HG02938 (cell line): ENCODE measurements around the gene PAK6.

Source experiments
- ATAC-seq: cut with Tn5 transposase; IDR thresholded peaks from one replicate; pipeline ENCODE4 v1.9.1; 2021; ENCODE audit warnings: mild to moderate bottlenecking, moderate library complexity; ENCODE audit not compliant: unreplicated experiment

Gene PAK6

DNA sequence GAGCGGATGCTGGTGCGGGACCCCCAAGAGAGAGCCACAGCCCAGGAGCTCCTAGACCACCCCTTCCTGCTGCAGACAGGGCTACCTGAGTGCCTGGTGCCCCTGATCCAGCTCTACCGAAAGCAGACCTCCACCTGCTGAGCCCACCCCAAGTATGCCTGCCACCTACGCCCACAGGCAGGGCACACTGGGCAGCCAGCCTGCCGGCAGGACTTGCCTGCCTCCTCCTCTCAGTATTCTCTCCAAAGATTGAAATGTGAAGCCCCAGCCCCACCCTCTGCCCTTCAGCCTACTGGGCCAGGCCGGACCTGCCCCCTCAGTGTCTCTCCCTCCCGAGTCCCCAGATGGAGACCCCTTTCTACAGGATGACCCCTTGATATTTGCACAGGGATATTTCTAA, 37.1 kb downstream of the PAK6 start:
- ATAC-seq, result no peak

DNA sequence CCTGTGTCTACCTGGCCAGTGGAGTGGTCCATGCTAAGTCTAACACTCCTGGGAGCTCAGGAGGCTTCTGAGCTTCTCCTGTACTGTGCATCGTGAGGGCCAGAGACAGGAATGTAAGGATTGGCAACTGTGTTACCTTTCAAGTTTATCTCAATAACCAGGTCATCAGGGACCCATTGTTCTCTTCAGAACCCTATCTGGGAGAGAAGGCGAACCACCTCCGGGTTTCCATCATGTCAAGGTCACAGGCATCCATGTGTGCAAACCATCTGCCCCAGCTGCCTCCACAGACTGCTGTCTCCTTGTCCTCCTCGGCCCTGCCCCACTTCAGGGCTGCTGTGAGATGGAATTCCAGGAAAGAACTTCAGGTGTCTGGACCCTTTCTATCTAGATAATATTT, 38.1 kb downstream of the PAK6 start:
- ATAC-seq, result no peak

DNA sequence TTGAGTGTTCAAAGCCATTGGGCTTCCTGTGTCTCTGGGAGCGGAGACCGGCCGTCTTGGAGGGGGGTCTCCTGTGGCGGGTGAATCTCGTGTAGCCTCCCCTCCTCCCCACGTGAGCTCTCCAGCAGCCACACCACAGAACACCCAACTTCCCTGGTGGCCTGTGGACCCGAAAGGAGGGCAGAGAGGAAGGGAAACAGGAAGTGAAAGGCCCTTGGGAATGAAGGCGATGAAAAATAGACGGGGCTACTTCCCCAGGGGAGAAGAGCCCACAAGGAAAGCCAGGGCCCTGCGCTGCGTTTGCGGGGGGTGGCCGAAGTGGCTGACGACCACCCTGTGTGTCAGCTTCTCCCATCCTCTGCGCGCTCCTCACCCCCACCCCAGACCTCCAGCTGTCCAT, 38.6 kb downstream of the PAK6 start:
- no peak for ATAC-seq

DNA sequence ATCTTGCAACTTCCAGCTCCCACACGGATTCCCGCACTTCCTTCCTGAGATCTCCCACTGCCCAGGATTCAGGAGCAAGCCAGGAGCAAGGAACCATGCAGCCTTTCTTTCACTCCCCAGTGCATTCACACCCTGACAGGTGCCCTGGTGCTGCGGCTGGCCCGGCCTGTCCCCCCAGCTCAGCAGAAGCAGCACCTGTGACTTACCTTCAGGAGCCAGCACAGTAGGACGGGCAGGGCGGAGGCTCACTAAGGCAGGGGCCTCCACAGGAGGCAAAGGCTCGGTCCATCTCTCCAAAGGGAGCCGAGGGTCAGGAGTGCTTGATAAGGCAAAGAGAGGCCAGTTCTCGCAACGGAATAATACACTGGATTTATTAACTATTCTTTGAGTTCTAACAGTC, 39.2 kb downstream of the PAK6 start:
- ATAC-seq, result no peak

DNA sequence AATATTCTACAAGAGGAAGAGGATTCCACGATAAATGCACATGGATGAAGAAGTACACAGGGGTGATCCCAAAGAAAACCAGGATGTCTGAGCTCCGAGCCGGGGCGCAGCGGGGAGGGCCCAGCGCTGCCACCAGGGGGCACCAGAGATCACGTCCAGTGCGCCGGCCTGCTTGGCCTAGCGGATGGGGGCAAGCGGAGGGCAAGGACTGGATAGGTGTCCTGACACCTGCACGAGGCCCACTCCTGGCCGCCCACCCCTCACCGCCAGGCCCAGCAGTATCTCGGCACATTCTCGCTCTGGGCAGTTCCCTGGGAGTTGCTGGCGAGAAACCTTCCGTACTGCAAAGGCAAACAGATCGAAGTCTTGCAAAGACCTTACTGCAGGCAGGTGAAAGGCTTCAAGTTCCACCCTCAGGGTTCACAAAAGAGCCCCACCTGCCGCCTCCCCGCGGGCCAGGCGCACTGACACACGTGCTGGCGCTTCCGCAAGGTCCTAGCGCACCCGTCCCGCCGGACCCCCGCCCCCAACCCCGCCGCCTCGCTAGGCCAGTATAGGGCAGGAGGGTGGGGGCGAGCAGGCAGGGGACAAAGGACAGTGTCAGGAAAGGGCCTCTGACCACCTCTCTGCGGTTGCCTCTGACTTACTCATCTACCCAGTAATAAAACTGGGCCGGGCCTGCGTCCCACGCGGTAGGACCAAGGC, 40.7 kb downstream of the PAK6 start:
- ATAC-seq, result no peak

DNA sequence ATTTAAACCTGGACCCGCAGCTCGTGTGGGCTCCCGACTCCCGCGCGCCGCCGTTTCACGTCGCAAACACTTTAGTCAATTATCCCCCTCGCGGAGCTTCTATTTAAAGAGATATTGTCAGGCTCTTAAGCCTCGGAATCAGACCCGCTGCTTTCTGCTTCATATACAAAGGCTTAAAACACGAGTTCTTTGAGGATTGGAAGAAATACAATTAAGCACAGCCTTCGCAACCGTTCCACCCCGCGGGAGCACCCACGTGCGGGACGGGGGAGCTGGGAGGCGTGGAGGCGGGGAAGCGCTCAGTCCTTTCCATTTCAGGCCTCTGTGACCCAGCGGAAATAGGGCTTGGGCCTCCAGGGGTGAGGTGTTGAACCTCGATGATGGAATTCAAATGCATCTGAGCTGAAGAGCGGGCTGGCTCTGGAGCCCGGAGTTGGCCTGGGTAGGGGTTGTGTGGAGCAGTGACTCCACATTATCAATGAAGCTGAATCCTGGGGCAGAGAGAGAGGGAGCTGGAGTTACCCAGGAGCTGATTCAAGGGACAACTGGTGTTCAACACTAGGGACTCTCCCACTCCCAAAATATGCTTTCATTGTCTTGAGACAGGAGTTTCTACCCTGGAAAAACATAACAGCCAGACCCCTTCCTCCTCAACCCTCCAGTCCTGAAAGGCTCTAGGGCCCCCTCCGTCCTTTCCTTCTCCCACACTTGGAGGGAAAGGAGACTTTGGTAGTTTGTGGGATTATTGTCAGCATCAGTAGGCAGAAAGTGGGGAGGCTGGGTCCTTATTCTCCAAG, 41.6 kb downstream of the PAK6 start:
- ATAC-seq, result no peak

DNA sequence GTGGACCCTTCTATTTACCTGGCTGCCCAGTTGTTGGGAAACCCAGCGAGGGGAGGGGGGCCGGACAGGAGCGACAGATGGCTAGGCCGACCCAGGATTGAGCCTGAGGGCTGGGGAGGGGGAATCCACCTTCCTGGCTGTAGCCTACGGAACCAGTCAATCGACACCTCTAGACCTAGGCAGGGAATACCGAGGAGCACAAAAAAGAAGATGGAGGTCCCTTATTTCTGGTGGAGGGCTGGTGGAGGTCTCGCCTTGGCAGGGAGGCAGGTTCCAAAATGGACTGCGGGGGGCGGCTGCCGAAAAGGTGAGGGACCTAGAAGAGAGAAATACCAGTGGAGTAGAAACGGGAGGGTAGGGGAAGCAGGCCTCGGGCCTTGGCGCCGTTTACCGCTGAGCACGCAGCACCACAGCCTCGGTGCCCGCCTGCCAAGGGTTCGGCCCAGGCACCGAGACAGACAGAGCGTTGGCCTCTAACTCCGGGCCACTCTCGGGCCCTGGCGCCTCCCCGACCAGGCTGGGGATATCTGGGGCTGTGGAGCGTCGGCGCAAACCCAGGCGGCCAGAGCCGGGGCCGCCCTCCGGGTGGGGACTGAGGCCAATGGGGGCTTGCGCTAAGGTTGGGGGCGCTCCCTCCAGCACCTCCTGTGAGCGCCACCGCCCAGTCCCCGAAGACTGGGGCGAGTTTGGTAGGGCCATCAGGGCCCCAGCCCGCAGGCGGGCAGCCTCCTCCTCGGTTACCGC, 42.4 kb downstream of the PAK6 start:
- no peak for ATAC-seq

DNA sequence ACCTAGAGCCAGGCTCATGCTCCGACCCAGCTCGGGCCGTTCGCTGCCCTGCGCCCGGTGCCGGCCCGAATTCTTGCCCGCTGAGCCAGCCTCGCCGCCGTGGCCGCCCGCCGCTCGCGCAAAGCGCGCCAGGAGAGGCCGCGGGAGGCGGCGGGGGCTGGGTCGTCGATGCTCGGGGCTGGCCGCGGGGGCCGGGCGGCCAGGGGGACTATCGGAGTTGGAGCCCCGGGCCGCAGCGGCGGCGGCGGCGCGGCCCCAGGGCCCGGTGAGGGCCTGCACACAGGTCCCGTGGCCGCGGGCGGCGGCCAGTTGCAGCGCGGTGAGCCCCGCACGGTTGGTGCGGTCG, 42.9 kb downstream of the PAK6 start:
- no peak for ATAC-seq

DNA sequence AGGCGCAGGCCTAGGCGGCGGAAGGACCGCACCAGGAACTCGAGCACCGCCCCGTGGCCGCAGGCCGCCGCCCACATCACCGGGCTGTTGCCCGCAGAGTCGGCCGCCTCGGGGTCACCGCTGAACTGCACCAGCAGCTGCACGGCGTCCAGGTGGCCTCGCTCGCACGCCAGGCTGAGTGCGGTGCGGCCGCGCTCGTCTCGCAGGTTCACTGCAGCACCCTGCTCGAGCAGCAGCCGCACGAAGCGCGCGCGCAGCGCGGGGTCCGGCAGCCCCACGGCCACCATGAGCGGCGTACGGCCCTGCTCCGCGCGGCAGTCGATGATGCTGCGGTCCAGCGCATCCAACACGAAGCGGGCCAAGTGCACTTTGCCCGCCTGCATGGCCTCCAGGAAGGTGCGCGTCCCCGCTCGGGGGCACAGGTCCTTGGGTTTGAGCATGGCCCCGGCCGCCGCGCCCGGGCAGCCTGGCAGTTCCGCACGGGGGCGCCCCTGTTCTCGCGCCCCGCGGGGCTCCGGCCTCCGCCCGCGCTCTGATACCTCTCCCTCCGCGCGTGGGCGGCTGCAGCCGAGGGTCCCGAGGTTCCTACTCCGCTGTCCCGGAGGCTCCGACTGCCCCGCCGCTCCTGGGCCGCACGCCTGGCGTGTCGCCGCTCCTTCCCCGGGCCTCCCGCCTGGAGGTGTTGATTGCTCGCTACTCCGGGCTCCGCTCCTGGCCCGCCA, 43.4 kb downstream of the PAK6 start:
- no peak for ATAC-seq

DNA sequence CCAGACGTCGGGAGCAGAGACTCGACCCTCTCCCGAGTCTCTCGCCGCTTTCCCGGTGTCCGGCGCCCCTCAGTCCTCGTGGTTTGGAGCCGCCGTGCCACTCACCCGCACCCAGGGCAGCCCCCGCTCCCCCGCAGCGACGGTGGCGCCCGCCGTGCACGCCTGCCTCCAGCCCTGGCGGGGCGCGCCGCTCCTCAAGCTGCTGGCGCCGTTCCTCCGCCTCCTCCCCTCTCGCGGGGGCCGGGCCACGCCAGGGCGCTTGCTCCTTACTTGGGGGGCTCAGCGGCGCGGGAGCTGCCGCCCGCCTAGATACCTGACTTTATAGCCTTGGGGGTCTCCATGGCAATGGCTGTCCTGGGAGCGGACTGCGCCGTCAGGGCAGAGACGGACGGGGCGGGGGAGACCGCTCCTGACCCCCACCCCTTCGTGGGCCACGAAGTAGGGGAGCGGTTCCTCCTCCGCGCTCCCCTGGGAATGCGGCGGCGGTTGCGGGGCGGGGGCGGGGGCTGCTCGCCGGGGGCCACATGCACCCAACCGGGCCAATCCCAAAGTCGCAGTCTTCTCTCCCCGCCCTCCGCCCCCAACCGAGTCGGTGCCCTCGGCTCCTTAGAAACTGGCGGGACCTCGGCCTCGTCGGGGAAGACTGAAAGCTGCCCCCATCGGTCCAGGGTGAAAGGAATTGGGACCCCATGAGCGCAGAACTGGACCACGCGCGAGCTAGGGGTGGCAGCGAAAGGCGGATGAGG, 44.2 kb downstream of the PAK6 start, which contains the start of gene ANKRD63:
Gene ANKRD63, minus strand, starts transcription at position 196 of the 746 bp plus-strand sequence. CDS start 478 bp downstream, outside the sequence.
- ATAC-seq, result no peak

DNA sequence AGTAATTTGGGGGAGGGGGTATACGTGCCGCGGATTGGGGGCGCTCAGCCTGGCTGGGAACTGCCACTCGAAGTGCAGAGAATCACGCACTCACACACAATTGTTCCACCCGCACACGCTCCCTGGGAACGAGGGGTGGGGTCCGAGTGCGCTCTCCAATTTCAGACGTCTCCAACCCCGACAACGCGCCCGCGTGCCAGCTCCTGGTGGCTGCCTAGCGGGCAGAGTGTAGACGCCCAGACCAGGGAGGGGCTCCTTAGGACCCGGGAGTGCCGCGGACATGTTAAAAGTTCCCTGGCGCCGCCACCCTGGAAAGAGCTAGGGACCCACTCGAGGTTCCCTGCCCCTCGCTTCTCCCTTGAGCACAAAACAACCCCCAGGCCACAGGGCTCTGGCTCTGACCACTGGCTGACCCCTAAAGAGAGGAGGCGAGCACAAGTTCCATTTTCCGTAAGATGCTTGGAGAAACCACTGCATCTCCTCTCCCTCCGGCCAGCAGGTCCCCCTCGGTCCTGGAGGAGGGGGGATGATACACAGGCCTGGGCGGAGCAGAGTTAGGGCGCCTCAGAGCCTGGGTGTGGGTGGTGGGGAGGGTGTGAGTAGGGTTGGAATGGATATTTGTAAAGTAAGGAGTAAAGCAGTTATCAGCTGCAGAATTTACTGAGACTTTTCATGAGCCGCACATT, 44.9 kb downstream of the PAK6 start:
- no peak for ATAC-seq

DNA sequence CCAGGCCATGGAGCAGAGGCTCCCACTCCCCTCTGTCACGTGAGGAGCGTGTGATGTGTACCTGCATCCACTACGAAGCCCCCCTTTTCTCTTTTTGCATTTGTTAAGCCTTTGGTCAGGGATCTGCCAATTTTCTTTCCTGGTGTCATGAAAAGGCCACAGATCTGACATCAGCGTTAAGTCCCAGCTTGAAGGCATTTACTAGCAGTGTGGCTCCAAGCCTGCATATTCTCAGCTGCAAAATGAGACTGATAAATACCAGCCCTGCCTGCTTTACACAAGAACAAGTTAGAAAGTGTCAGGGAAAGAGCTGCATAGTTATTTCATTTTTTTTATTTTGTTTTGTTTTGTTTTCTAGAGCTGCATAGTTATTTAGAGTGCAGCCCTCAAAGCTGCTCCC, 46.3 kb downstream of the PAK6 start:
- no peak for ATAC-seq

DNA sequence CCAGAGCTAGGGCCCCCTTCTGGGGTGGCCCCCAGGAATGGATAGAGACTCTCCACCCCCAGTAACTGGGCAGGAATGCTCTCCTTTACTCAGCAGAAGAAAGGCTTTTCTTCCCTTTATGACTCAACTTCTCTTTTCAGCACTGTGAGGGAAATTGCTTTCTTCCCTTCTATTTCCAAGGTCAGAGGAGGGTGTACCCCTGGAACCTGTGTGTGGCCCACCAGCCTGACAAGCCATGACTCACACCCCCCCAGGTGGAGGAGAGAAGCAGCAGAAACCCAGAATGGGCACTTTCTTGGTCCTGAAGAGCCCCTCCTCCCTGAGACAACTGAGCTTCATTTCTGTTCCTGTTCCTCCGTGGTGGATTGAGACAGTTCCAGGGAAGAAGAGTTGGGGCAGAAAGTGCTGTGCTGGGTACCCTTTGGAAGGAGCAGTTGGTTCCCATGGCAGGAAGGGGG, 46.7 kb downstream of the PAK6 start:
- ATAC-seq, result no peak

DNA sequence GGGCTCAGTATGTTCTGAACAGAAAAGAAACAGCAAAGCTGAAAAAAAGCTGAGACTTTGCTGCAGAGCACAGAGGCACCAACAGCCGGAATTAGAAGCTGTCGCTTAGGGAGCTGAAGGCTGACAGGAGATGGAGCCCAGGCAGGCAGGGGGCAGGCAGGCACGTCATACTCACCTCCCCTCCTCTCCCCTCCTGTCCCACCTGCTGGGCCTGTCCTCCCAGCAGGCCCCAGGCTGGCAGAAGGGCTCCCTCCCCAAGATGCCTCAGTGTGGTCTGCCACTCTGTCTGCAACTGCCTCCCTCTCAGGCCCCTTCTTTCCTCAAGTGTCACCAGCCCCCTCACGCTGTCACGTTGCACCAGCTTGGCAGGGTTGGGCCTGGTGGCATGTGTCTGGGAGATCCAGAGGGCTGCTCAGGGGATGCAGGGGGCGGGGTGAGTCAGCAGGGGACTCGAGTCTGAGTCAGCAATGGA, 47.2 kb downstream of the PAK6 start:
- ATAC-seq, result no peak

DNA sequence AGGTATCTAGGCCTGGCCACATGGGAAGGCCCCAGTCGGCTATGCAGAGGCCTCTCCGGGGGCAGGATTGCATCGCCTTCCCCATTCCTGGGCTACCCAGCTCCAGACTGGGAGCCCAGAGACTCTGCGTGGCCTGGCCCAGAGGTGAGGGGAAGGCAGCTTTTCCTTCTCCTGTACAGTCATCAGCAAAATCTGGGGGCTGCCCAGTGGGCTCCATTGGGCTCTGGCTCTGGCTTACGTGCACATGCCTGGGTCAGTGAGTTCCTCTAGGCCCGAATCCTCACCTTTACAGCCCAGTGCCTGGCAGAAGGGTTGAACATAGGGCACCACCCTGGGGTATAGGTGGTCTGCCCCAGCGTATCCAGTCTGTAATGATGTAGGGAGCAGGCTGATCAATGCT, 47.9 kb downstream of the PAK6 start:
- ATAC-seq, result no peak

DNA sequence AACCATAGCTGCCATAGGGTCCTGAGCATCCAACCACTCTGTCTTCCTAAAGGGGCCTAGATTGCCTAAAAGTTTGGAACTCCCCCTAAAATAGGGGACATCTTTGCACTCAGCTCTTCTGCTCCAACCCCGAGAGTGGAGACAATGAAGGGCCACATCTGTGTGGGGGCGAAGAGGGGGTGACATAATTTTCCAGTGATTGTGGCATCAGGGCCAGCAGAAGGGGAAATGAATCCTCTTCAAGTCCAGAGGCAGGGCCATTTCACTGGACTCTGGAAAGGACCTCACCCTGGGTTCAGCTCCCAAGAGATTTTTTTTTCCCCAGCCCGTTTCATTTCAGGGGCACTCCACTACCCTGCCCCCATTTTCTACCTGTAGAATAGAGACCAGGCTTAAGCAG, 48.6 kb downstream of the PAK6 start:
- no peak for ATAC-seq

DNA sequence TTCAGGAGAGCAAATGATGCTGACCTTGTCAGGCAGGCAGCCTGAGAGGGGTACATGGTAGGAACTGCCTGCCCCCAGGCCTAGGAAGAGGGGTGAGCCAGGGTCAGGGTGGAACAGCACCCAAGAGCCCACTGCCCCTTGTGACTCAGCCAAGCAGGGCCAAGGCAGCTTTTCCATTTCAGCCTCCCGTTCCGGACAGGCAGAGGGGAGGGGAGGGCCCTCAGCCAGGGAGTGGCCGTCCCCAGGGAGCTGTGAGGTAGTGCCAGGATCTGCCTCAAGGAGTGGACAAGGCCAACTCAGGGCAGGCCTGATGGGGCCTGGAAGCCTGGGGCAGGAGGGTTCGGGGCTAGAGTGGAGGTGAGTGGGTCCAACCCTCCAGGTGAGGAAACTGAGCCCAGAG, 49.1 kb downstream of the PAK6 start:
- ATAC-seq, result no peak

DNA sequence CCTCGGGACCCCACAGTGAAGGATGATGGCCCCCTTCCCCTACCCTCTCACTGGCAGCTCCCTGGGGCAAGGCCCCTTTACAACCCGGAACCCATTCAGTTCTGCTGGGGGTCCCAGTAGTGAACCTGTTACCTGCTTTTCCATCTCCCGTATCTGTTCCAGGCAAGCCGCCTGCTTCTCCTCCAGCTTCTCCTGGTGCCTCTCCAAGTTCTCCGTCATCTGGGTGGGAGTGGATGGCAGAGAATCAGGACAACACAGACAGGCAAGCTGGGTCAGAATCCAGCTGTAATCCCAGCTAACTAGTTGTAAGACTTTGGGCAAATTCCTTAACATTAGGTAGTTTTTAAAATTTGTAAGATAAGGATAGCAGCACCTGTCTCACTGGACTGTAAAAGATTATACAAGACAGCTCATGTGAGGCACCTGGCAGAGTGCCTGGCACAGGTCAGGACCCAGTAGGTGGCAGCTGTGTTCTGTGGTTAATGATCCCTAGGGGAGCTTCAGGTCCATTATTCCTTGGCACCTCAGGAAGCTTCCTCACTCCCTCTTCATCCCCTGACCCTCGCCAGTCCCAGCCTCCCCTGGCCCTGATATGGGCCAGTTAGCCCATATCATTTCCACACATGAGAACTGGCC, 50.4 kb downstream of the PAK6 start:
- no peak for ATAC-seq

DNA sequence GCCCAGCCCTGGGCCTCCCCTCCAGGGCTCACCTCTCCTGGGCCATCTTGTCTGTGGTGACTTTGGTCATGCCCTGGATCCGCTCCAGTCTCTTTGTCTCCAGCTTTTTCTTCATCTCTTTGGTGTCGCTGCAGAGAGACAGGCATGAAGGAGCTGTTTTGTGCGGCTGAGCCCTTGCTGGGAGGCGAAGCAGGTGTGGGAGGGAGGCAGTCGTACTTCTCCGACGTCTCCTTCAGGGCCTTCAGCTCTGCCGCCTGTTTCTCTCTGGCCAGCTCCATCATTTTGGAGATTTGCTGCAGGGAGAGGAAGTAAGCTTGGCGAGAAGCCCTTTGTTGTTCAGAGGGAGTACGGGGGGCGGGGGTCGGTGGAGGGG, 51.7 kb downstream of the PAK6 start:
- no peak for ATAC-seq
